Liver (tissue), 2 donors: ENCODE measurements around the gene ARHGAP8.

Source experiments
- GABPA ChIP-seq, 2 donors: IDR thresholded peaks in 1 of 2; conservative IDR thresholded peaks in 1 of 2; 2 replicates each; pipeline ENCODE4 v1.6.1; 2016; ENCODE audit warnings: antibody characterized with exemption in 2 of 2, mild to moderate bottlenecking in 1 of 2, moderate library complexity in 1 of 2
- JUND ChIP-seq, 2 donors: IDR thresholded peaks; 2 replicates each; pipeline ENCODE4 v1.6.1; 2016; ENCODE audit warnings: antibody characterized with exemption in 2 of 2
- donor health status: healthy.

- TF ChIP-seq JUND (IDR thresholded peaks at IDR 0.05): no peak
- no peak for TF ChIP-seq GABPA (IDR thresholded peaks at IDR 0.05 in 1 of 2, conservative IDR thresholded peaks at IDR 0.05 in 1 of 2)
Observed at GRCh38 chr22:44880610-44881290, 128.4 kb downstream of the ARHGAP8 start.
